Neural cell (in vitro differentiated cells): Measurements from ENCODE around the gene OSGEP. TPM values are rescaled to one million over a fixed set of nuclear protein-coding genes. Genes with fewer than 3 reads are reported as not detected.

Source experiments
- H2AFZ ChIP-seq: fragments of 200-600, 300-800 bp; sonication (generic), shearing (Covaris generic); 2 replicates; pipeline ENCODE4 v1.6.0; 2014; ENCODE audit warnings: low read depth, mild to moderate bottlenecking, antibody characterized with exemption, low read length, moderate library complexity
- H3F3A ChIP-seq: fragments of 200-600 bp; shearing (Covaris generic); 2 replicates; pipeline ENCODE4 v1.6.1; 2016; ENCODE audit warnings: mild to moderate bottlenecking, moderate library complexity, mixed read lengths, antibody characterized with exemption, low read length; ENCODE audit not compliant: insufficient read depth, poor library complexity, severe bottlenecking
- H3K27ac ChIP-seq: fragments of 200-600, 300-800 bp; sonication (generic), shearing (Covaris generic); 2 replicates; pipeline ENCODE4 v1.5.1; 2014; ENCODE audit warnings: mild to moderate bottlenecking, low read length, moderate library complexity
- H3K27me3 ChIP-seq: fragments of 300-800, 200-600 bp; sonication (generic), shearing (Covaris generic); 2 replicates; pipeline ENCODE4 v1.6.0; 2014; ENCODE audit warnings: mild to moderate bottlenecking, low read depth, low read length, moderate library complexity; ENCODE audit not compliant: insufficient read depth
- H3K36me3 ChIP-seq: fragments of 300-800, 200-600 bp; sonication (generic), shearing (Covaris generic); 2 replicates; pipeline ENCODE4 v1.5.1; 2014; ENCODE audit warnings: mild to moderate bottlenecking, antibody characterized with exemption, low read length, moderate library complexity; ENCODE audit not compliant: insufficient read depth
- H3K4me2 ChIP-seq: fragments of 300-800, 200-600 bp; sonication (generic), shearing (Covaris generic); 2 replicates; pipeline ENCODE4 v1.6.0; 2014; ENCODE audit warnings: mild to moderate bottlenecking, low read length
- H3K4me3 ChIP-seq: fragments of 300-800, 200-600 bp; sonication (generic), shearing (Covaris generic); 2 replicates; pipeline ENCODE4 v1.5.1; 2014; ENCODE audit warnings: mild to moderate bottlenecking, low read length, moderate library complexity
- H3K79me2 ChIP-seq: fragments of 200-600 bp; shearing (Covaris generic); replicated peaks from 2 replicates; pipeline ENCODE4 v1.6.0; 2014; ENCODE audit warnings: mild to moderate bottlenecking, low read length, moderate library complexity; ENCODE audit not compliant: insufficient read depth
- H3K9ac ChIP-seq: fragments of 300-800, 200-600 bp; sonication (generic), shearing (Covaris generic); 2 replicates; pipeline ENCODE4 v1.6.1; 2016; ENCODE audit warnings: mild to moderate bottlenecking, low read length, mixed read lengths
- H3K9me2 ChIP-seq: fragments of 200-600 bp; shearing (Covaris generic); 2 replicates; pipeline ENCODE4 v1.6.1; 2016; ENCODE audit warnings: mild to moderate bottlenecking, low read length, mixed read lengths; ENCODE audit not compliant: insufficient read depth
- H3K9me3 ChIP-seq: fragments of 200-600, 300-800 bp; sonication (generic), shearing (Covaris generic); 2 replicates; pipeline ENCODE4 v1.6.1; 2016; ENCODE audit warnings: mild to moderate bottlenecking, mixed run types, low read length, moderate library complexity, mixed read lengths
- H4K20me1 ChIP-seq: fragments of 200-600 bp; shearing (Covaris generic); 2 replicates; pipeline ENCODE4 v1.6.1; 2016; ENCODE audit warnings: mild to moderate bottlenecking, mixed run types; ENCODE audit not compliant: insufficient read depth
- EP300 ChIP-seq: fragments of 450-650 bp; conservative IDR thresholded peaks from 2 replicates; pipeline ENCODE4 v1.6.1; 2014; ENCODE audit warnings: antibody characterized with exemption, mild to moderate bottlenecking, moderate library complexity; ENCODE audit not compliant: poor library complexity, severe bottlenecking
- EZH2 ChIP-seq: fragments of 200-600, 300-800 bp; shearing (Covaris generic), sonication (generic); IDR thresholded peaks from 2 replicates; pipeline ENCODE4 v1.6.1; 2014; ENCODE audit warnings: antibody characterized with exemption, low read length, borderline replicate concordance, mild to moderate bottlenecking; ENCODE audit not compliant: insufficient read depth, poor library complexity, severe bottlenecking
- MXI1 ChIP-seq: fragments of 450-650 bp; conservative IDR thresholded peaks from 2 replicates; pipeline ENCODE4 v1.6.1; 2014; ENCODE audit warnings: antibody characterized with exemption, mild to moderate bottlenecking; ENCODE audit not compliant: poor library complexity, severe bottlenecking
- POLR2AphosphoS5 ChIP-seq: IDR thresholded peaks from 2 replicates; pipeline ENCODE4 v1.6.1; 2012
- RAD21 ChIP-seq: fragments of 450-650 bp; conservative IDR thresholded peaks from 2 replicates; pipeline ENCODE4 v1.6.1; 2014; ENCODE audit warnings: antibody characterized with exemption, mild to moderate bottlenecking, moderate library complexity
- SMC3 ChIP-seq: fragments of 450-650 bp; conservative IDR thresholded peaks from 2 replicates; pipeline ENCODE4 v1.6.1; 2014; ENCODE audit warnings: antibody characterized with exemption, mild to moderate bottlenecking, moderate library complexity; ENCODE audit not compliant: poor library complexity
- TAF1 ChIP-seq: IDR thresholded peaks from 2 replicates; pipeline ENCODE4 v1.6.1; 2012; ENCODE audit warnings: low read depth
- polyA plus RNA-seq: library from polyadenylated mRNA; depleted of rRNA; stranded (reverse); fragments of >200 nt; gene quantifications from 2 replicates; pipeline ENCODE4 v1.2.3, GENCODE V29; 2014
- TF ChIP-seq, protein P1 (sequence below): fragments of 450-650 bp; IDR thresholded peaks from 2 replicates; pipeline ENCODE4 v1.5.1; 2014; ENCODE audit warnings: antibody characterized with exemption, mild to moderate bottlenecking, moderate library complexity; ENCODE audit not compliant: poor library complexity, severe bottlenecking
- TF ChIP-seq, protein P2 (sequence below): IDR thresholded peaks from 2 replicates; pipeline ENCODE4 v1.6.1; 2012; ENCODE audit warnings: borderline replicate concordance

The OSGEP gene
- polyA plus RNA-seq, 1 donor from 2014 or later = 264 TPM

DNA sequence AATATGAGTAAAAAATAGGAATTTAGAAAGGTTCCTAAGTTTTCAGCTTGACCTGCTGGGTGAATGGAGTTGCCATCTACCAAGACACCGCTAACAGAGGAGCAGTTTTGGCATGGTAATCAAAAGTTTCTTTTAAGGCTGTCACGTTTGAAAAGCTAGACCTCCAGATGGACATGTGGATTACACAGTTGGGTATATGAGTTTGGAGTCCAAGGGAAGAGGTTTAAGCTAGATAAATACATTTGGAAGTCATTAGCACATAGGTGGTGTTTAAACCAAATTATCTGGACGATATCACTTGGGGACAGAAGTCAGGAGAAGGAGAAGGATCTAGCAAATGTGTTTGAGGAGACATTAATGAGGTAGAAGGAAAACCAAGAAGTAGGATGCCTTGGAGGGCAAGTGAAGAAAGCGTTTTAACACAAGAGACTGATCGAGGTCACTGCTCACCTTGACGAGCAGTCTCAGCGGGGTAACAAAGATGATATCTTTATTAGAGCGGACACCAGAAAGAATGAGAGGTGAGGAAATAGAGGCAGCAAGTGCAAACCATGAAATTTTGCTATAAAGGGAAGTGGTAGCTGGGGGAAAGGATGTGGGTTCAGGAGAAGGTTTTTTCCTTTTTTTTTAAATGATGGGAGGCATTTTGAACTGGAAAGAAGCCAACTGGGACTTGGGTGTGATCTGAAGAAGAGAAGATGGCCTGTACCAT lies 32.2 kb upstream of the OSGEP start:
- Histone ChIP-seq H3K4me2 (no peak overlapping the region), H3K27me3 (no peaks in the 10 kb centered on the region), H3K36me3 (no peaks in the 10 kb centered on the region), H4K20me1 (no peaks in the 10 kb centered on the region), H3K79me2 (no peaks in the 10 kb centered on the region), H3K4me3 (no peak overlapping the region), H3K9me3 (no peaks in the 10 kb centered on the region), H2AFZ (no peak overlapping the region), H3K9me2 (no peaks in the 10 kb centered on the region), H3F3A (no peaks in the 10 kb centered on the region), H3K9ac (no peak overlapping the region), H3K27ac (no peak overlapping the region)
- no peak for TF ChIP-seq SMC3
- no peak for TF ChIP-seq RAD21
- TF ChIP-seq, protein P1, sequence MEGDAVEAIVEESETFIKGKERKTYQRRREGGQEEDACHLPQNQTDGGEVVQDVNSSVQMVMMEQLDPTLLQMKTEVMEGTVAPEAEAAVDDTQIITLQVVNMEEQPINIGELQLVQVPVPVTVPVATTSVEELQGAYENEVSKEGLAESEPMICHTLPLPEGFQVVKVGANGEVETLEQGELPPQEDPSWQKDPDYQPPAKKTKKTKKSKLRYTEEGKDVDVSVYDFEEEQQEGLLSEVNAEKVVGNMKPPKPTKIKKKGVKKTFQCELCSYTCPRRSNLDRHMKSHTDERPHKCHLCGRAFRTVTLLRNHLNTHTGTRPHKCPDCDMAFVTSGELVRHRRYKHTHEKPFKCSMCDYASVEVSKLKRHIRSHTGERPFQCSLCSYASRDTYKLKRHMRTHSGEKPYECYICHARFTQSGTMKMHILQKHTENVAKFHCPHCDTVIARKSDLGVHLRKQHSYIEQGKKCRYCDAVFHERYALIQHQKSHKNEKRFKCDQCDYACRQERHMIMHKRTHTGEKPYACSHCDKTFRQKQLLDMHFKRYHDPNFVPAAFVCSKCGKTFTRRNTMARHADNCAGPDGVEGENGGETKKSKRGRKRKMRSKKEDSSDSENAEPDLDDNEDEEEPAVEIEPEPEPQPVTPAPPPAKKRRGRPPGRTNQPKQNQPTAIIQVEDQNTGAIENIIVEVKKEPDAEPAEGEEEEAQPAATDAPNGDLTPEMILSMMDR = no peak
- no peak for TF ChIP-seq MXI1
- no peak for TF ChIP-seq EP300
- no peak for TF ChIP-seq TAF1
- no peak for TF ChIP-seq EZH2
- TF ChIP-seq, protein P2, sequence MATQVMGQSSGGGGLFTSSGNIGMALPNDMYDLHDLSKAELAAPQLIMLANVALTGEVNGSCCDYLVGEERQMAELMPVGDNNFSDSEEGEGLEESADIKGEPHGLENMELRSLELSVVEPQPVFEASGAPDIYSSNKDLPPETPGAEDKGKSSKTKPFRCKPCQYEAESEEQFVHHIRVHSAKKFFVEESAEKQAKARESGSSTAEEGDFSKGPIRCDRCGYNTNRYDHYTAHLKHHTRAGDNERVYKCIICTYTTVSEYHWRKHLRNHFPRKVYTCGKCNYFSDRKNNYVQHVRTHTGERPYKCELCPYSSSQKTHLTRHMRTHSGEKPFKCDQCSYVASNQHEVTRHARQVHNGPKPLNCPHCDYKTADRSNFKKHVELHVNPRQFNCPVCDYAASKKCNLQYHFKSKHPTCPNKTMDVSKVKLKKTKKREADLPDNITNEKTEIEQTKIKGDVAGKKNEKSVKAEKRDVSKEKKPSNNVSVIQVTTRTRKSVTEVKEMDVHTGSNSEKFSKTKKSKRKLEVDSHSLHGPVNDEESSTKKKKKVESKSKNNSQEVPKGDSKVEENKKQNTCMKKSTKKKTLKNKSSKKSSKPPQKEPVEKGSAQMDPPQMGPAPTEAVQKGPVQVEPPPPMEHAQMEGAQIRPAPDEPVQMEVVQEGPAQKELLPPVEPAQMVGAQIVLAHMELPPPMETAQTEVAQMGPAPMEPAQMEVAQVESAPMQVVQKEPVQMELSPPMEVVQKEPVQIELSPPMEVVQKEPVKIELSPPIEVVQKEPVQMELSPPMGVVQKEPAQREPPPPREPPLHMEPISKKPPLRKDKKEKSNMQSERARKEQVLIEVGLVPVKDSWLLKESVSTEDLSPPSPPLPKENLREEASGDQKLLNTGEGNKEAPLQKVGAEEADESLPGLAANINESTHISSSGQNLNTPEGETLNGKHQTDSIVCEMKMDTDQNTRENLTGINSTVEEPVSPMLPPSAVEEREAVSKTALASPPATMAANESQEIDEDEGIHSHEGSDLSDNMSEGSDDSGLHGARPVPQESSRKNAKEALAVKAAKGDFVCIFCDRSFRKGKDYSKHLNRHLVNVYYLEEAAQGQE = no peak
- TF ChIP-seq POLR2AphosphoS5 = no peak

GRCh38 chr14:20485900-20486299 lies 31.3 kb upstream of the OSGEP start:
- Histone ChIP-seq H3K4me2 (no peak overlapping the region), H3K9me2 (no peaks in the 10 kb centered on the region), H4K20me1 (no peaks in the 10 kb centered on the region), H3K27ac (no peak overlapping the region), H3K27me3 (no peaks in the 10 kb centered on the region), H3K79me2 (no peaks in the 10 kb centered on the region), H3K9ac (no peak overlapping the region), H2AFZ (no peak overlapping the region), H3K4me3 (no peak overlapping the region), H3K9me3 (no peaks in the 10 kb centered on the region), H3F3A (no peaks in the 10 kb centered on the region), H3K36me3 (no peaks in the 10 kb centered on the region)
- TF ChIP-seq MXI1 (no peak), POLR2AphosphoS5 (no peak), SMC3 (no peak), TAF1 (no peak), EP300 (no peak), RAD21 (no peak), EZH2 (no peak)
- TF ChIP-seq, protein P2 = no peak
- TF ChIP-seq, protein P1 = no peak
